GM13976 (cell line): ENCODE measurements around the gene ACOT4.
"Not testable (repeated sequence)": the region's sequence is repeated elsewhere in the genome, so short reads cannot be mapped to it uniquely, and the experiment has no call there.

Experiments used
- DNase-seq: peaks from one replicate; pipeline ENCODE4 v3.0.0; 2012; ENCODE audit warnings: low spot score
- in situ Hi-C: fragments of 300-500 bp; cut with MboI; formaldehyde crosslinking; loops from one replicate; pipeline ENCODE4 v1.12.0; 2022; ENCODE audit warnings: low sequenced_read_pairs, mixed read lengths, inconsistent platforms; ENCODE audit not compliant: unreplicated experiment
- TF ChIP-seq, protein P1 (sequence below): IDR thresholded peaks from 2 replicates; pipeline ENCODE4 v1.5.1; 2012; ENCODE audit warnings: borderline replicate concordance, mild to moderate bottlenecking; ENCODE audit not compliant: insufficient read depth; ENCODE audit errors: extremely low read depth, missing control alignments, control extremely low read depth

Gene ACOT4

GRCh38 chr14:73588695-73589094, 3.0 kb upstream of the ACOT4 start:
- in situ Hi-C loops = no loop called here

GRCh38 chr14:73589116-73589515, 2.6 kb upstream of the ACOT4 start:
- in situ Hi-C loops = no loop called here

More at GRCh38 chr14:73588695-73589094, 3.0 kb upstream of the ACOT4 start:
- no peak for DNase-seq
- TF ChIP-seq, protein P1, sequence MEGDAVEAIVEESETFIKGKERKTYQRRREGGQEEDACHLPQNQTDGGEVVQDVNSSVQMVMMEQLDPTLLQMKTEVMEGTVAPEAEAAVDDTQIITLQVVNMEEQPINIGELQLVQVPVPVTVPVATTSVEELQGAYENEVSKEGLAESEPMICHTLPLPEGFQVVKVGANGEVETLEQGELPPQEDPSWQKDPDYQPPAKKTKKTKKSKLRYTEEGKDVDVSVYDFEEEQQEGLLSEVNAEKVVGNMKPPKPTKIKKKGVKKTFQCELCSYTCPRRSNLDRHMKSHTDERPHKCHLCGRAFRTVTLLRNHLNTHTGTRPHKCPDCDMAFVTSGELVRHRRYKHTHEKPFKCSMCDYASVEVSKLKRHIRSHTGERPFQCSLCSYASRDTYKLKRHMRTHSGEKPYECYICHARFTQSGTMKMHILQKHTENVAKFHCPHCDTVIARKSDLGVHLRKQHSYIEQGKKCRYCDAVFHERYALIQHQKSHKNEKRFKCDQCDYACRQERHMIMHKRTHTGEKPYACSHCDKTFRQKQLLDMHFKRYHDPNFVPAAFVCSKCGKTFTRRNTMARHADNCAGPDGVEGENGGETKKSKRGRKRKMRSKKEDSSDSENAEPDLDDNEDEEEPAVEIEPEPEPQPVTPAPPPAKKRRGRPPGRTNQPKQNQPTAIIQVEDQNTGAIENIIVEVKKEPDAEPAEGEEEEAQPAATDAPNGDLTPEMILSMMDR = no peak

GRCh38 chr14:73590673-73591004, 1.0 kb upstream of the ACOT4 start:
- DNase-seq = not testable (repeated sequence)

More at GRCh38 chr14:73589116-73589515, 2.6 kb upstream of the ACOT4 start:
- no peak for DNase-seq
- TF ChIP-seq, protein P1 = no peak

GRCh38 chr14:73594491-73594890, 2.8 kb downstream of the ACOT4 start:
- TF ChIP-seq, protein P1 = no peak
- DNase-seq = no peak
- in situ Hi-C loops = no loop called here

More at GRCh38 chr14:73590673-73591004, 1.0 kb upstream of the ACOT4 start:
- in situ Hi-C loops = not testable (repeated sequence)

DNA sequence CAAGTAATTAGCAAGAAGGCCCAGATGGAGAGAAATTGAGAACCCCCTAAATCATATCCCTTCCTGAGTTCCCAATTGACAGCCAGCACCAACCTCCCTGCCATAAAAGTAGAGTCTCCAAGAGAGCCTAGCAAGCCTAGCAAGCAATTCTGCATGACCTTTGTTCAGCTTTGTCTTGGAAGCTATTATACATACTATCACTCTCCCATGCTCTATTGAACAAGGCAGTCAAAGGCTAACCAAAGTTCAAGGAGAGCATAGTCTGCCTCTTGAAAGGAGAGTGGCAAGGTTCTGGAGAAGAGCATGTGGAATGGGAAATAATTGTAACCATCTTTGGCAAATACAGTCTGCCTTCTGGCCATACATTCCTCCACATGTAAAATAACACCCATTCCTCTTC, 7.8 kb downstream of the ACOT4 start:
- no peak for DNase-seq
- TF ChIP-seq, protein P1 = no peak
- in situ Hi-C loops = no loop called here

DNA sequence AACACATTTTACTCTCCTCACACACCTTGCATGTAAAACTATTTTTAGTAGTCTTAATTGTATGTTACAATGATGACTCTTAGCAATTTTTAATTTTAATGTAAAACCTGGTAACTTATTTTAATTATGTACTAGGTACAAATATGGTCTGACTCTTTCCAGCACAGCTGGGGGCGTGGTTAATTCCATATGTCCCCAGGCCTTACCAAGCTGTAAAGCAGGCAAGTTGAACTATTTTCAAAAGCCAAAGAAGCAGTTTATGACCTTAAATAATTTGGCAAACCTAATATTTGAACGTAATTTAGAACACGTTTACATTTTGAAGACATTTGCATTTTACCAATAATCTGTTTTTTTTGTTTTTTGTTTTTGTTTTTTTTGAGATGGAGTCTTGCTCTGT, 11.3 kb downstream of the ACOT4 start:
- in situ Hi-C loops = no loop called here
- no peak for DNase-seq
- TF ChIP-seq, protein P1 = no peak

GRCh38 chr14:73606271-73606670, 14.6 kb downstream of the ACOT4 start:
- in situ Hi-C loops = no loop called here
- no peak for DNase-seq
- TF ChIP-seq, protein P1 = no peak
